Colonic mucosa (tissue), 4 donors: Measurements from ENCODE around the gene GNA12. TPM values are rescaled to one million over a fixed set of nuclear protein-coding genes. Genes with fewer than 3 reads are reported as not detected.
"Not testable (repeated sequence)": the region's sequence is repeated elsewhere in the genome, so short reads cannot be mapped to it uniquely, and the experiment has no call there.

Experiments used
- DNase-seq: peaks from one replicate; pipeline ENCODE4 v3.0.0-alpha.2; 2020
- H3K27ac ChIP-seq: fragments of 200-600 bp; one replicate; pipeline ENCODE4 v1.8.0; 2021
- H3K27me3 ChIP-seq: fragments of 200-600 bp; one replicate; pipeline ENCODE4 v1.8.0; 2021
- H3K36me3 ChIP-seq: fragments of 200-600 bp; one replicate; pipeline ENCODE4 v1.8.0; 2021
- H3K4me1 ChIP-seq: fragments of 200-600 bp; one replicate; pipeline ENCODE4 v1.8.0; 2021; ENCODE audit warnings: mild to moderate bottlenecking
- H3K4me3 ChIP-seq: fragments of 200-600 bp; one replicate; pipeline ENCODE4 v1.8.0; 2021
- H3K9ac ChIP-seq, 2 donors: one replicate each; pipeline ENCODE4 v1.7.0; 2013; ENCODE audit warnings: control low read depth in 2 of 2, low read depth in 2 of 2, low read length in 2 of 2
- H3K9me3 ChIP-seq: fragments of 200-600 bp; one replicate; pipeline ENCODE4 v1.8.0; 2021
- CTCF ChIP-seq: fragments of 200-600 bp; IDR thresholded peaks from one replicate; pipeline ENCODE4 v1.8.0; 2022; ENCODE audit warnings: antibody characterized with exemption, mild to moderate bottlenecking
- intact Hi-C: fragments of 100-400 bp; cut with DNase I; formaldehyde crosslinking; loops from one replicate; pipeline ENCODE4 v1.14.1; 2022
- total RNA-seq, 2 donors: library from RNA; stranded (reverse); fragmentation: NEBNext Ultra II Directional in 1 of 2; extraction: Animal tissue kit (Norgen Biotek cat#: 25700) in 1 of 2; gene quantifications; one replicate each; pipeline ENCODE4 v1.2.1, GENCODE V29; 2021
- donor health status: healthy.
- donor health status: DM: no; HTN: no; CAD: no.
- donor health status: DM: no; HTN: no; CAD: no.

Gene GNA12
- total RNA-seq, 2 donors from 2014 or later, result 19.7 to 24.8 TPM

- intact Hi-C loops, result no loop called here
- H3K9me3 ChIP-seq, result no peaks in the 10 kb centered on the region
- H3K4me3 ChIP-seq, result no peak overlapping the region
- H3K27ac ChIP-seq, result no peak overlapping the region
- TF ChIP-seq CTCF, result no peak
- no peaks in the 10 kb centered on the region for H3K27me3 ChIP-seq
- DNase-seq, result no peak
- no peaks in the 10 kb centered on the region for H3K36me3 ChIP-seq
- no peak overlapping the region for H3K9ac ChIP-seq
- no peaks in the 10 kb centered on the region for H3K4me1 ChIP-seq
Measured at GRCh38 chr7:2738766-2739549, 105.2 kb downstream of the GNA12 start.

- no peaks in the 10 kb centered on the region for H3K27me3 ChIP-seq
- no peaks in the 10 kb centered on the region for H3K9me3 ChIP-seq
- TF ChIP-seq CTCF, result no peak
- no peak overlapping the region for H3K4me3 ChIP-seq
- no peaks in the 10 kb centered on the region for H3K36me3 ChIP-seq
- no peak for DNase-seq
- H3K4me1 ChIP-seq, result no peaks in the 10 kb centered on the region
- H3K27ac ChIP-seq, result no peak overlapping the region
- no peak overlapping the region for H3K9ac ChIP-seq
- intact Hi-C loops, result no loop called here
Measured at GRCh38 chr7:2737771-2738540, 106.2 kb downstream of the GNA12 start.

- intact Hi-C loops, H3K27me3 ChIP-seq, H3K36me3 ChIP-seq, H3K27ac ChIP-seq, H3K9ac ChIP-seq, H3K4me1 ChIP-seq, H3K4me3 ChIP-seq, DNase-seq, H3K9me3 ChIP-seq: not testable (repeated sequence)
Measured at GRCh38 chr7:2737005-2737743, 106.9 kb downstream of the GNA12 start.

- DNase-seq, result no peak
- Histone ChIP-seq H3K4me3 (no peak overlapping the region), H3K9me3 (no peaks in the 10 kb centered on the region), H3K4me1 (no peaks in the 10 kb centered on the region), H3K9ac (no peak overlapping the region), H3K36me3 (no peaks in the 10 kb centered on the region), H3K27me3 (no peaks in the 10 kb centered on the region), H3K27ac (no peak overlapping the region)
- intact Hi-C loops, result no loop called here
- no peak for TF ChIP-seq CTCF
Measured at GRCh38 chr7:2736411-2736914, 107.6 kb downstream of the GNA12 start.

GRCh38 chr7:2735744-2736143 lies 108.4 kb downstream of the GNA12 start:
- Histone ChIP-seq H3K36me3 (no peaks in the 10 kb centered on the region), H3K4me3 (no peak overlapping the region), H3K27ac (no peak overlapping the region), H3K27me3 (no peaks in the 10 kb centered on the region), H3K4me1 (no peaks in the 10 kb centered on the region), H3K9ac (no peak overlapping the region), H3K9me3 (no peaks in the 10 kb centered on the region)
- no peak for TF ChIP-seq CTCF
- intact Hi-C loops, result no loop called here
- no peak for DNase-seq
